SKM-1 (cell line): ENCODE results near the gene DPH3.

ENCODE experiments used
- DNase-seq: peaks from one replicate; lab custom pipeline; 2025; ENCODE audit not compliant: unreplicated experiment; lab: John Stamatoyannopoulos, UW

The DPH3 gene

GRCh38 chr3:16236030-16236639 is 28.6 kb downstream of the DPH3 start:
- no peak for DNase-seq

- no peak for DNase-seq
Observed at GRCh38 chr3:16234281-16234680, 30.5 kb downstream of the DPH3 start.

DNA sequence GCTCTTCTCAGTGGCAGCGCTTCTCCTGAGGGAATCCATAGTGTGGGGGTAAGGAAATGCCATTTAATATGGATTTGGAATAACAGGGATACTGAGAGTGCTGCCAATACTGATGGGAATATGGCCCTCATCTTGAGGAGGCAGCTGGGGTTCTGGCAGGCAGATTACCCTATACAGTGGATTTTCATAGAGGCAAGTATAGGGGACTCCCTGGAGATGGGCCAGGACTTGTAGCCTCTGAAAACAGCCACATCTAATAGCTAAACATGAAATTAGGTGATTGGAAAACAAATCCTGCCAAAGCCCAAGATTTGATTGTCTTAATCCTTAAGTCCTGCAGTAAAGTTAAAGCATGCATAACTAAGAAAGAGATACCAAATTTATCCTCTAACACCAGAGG is 30.9 kb downstream of the DPH3 start:
- no peak for DNase-seq

DNA sequence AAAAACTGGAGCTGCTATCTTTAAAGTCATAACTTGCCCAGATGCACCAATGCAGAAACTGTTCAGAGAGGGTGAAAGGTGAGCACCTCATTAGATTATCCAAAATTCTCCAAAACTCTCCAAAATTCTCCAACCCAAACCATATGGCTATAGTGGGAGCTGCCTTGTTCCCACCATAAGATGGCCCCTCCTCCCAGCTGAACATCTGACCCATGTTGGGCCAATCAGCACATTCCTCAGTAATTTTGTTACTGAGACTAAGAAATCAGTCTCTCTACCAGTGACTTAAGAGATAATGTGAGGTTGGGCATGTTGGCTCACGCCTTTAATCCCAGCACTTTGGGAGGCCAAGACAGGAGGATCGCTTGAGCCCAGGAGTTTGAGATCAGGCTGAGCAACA is 32.8 kb downstream of the DPH3 start:
- DNase-seq, result no peak

DNA sequence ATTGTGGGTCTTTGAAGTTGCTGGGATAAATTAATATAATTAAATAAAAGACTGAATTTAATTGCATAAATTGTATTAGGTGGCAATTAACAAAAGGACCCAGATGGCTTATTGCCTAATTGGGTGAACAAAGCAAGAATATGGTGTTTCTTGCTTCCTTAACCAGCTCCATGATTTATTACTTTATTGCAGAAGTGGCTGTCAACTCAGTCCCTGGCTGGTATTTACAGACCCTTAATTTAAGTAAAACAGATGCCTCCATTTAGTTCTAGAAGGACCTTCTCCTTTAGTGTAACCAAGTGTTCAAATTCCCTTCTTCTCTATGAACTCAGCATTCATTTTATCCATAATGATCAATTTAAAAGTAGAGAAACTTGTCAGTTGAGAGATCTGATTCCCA is 35.1 kb downstream of the DPH3 start:
- no peak for DNase-seq

DNA sequence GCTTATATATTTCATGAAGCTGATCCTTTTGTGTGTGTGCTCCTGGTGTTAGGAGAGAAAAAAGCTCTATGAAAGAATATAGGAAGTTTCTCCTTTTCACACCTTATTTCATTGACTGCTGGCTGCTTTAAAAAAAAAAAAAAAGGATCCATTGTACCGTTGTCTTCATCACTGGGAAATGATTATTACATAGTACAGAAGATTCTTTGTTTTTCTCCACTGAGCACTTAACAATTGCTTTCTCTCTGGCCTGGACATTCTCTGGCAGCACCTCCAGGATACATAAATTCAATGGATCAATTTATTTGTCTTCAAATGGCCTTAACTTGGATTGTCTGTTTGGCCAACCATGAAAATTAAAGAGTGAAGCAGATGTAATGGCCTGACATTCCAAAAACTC is 37.2 kb downstream of the DPH3 start:
- no peak for DNase-seq

GRCh38 chr3:16224325-16224724 is 40.4 kb downstream of the DPH3 start:
- no peak for DNase-seq

- DNase-seq, result no peak
Observed at GRCh38 chr3:16222547-16222946, 42.2 kb downstream of the DPH3 start.

DNA sequence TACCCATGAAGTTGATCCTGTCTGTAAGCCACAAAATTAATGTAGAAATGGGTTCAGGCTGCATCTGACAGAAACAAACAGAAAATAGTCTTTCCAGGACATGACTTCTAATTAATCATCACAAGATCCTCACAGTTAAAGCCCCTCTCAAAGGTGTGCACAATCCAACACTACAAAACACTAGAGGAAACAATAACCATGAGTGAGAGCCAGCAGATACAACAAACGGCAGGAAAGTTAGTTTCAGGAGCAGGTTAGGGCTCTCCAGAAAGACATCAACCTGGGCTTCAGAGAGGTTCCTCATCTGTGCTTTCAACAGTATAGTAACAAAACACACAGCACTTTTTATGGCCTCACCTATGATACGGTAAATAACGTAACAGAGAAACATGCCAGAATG is 42.8 kb downstream of the DPH3 start:
- no peak for DNase-seq

GRCh38 chr3:16219777-16220176 is 45.0 kb downstream of the DPH3 start:
- no peak for DNase-seq

DNA sequence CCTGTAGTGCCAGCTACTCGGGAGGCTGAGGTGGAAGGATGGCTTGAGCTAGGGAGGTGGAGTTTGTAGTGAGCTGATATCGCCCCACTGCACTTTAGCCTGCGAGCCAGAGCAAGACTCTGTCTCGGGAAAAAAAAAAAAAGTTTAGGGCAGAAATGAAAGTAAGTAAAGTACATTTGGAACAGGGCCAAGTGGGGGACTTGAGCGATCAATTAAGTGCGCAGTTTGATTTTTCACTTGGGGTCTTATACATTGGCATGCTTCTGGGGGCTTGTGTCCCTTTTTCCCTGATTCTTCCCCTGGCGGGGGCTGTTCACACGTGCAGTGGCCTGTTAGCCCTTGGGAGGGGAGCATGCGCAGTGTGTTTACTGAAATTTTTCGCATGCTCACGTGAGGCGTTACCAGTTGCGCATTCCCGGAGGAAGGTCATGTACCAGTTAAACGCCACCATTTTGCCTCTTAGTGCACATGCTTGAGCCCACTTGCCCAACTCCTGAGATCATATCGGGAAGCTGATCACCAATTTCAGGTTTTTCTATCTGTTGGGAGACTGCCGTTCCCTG is 48.3 kb downstream of the DPH3 start:
- no peak for DNase-seq

DNA sequence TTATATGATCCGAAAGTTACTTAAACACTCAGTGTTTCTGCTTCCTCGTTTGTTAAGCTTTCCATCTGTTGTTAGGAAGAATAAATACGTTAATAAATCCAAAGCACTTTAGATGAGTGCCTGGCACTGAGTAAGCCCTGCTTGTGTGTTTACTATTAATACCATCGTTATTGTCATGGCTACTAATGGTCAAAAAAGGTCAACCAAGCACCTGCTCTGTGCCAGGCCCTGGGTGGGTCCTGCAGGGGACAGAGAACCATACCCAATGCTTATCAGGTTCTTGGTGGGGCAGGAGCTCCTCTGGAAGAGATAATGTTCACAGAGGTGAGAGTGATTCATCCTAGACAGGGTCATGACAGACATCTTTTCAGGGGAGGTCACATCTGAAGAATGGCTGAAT is 50.4 kb downstream of the DPH3 start:
- no peak for DNase-seq

DNA sequence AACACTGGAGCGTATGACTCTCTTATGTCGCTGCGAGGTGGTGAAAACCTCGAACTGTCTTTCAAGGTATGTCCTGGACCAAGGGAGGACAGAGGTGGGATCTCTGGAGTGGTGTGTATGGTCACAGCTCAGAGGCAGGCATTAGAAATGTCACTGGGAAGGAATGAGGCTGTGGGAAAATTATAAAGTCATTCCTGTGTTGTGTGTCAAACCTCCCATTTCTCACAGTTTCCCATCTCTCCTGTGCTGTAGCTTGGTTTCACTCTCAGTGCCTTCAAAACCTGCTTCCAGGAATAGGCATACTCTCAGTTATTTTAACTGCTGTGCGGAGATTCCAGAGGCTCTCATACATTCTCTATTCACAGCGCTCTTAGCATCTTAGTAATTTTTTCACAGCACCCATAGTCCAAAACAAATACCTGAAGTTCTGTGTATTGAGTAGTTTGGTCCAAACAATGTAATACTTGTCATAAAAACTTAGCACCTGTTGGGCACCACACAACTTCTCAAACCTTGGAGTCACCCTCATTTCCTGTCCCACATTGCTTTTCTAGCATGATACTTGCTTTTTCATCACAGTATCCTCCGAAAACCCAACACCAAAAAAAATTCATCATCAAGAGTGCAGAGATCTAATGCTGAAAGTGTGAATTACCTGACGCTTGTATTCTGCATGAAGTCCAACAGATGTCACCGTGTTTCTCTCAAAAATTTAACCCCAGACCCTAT is 53.4 kb downstream of the DPH3 start:
- DNase-seq, result no peak
